Neural cell (in vitro differentiated cells): ENCODE measurements around the gene RCN2. TPM values are rescaled to one million over a fixed set of nuclear protein-coding genes. Genes with fewer than 3 reads are reported as not detected.
"Not testable (repeated sequence)": the region's sequence is repeated elsewhere in the genome, so short reads cannot be mapped to it uniquely, and the experiment has no call there.

ENCODE experiments used
- H2AFZ ChIP-seq: fragments of 200-600, 300-800 bp; sonication (generic), shearing (Covaris generic); 2 replicates; pipeline ENCODE4 v1.6.0; 2014; ENCODE audit warnings: low read depth, mild to moderate bottlenecking, antibody characterized with exemption, low read length, moderate library complexity
- H3F3A ChIP-seq: fragments of 200-600 bp; shearing (Covaris generic); 2 replicates; pipeline ENCODE4 v1.6.1; 2016; ENCODE audit warnings: mild to moderate bottlenecking, moderate library complexity, mixed read lengths, antibody characterized with exemption, low read length; ENCODE audit not compliant: insufficient read depth, poor library complexity, severe bottlenecking
- H3K27ac ChIP-seq: fragments of 200-600, 300-800 bp; sonication (generic), shearing (Covaris generic); 2 replicates; pipeline ENCODE4 v1.5.1; 2014; ENCODE audit warnings: mild to moderate bottlenecking, low read length, moderate library complexity
- H3K27me3 ChIP-seq: fragments of 300-800, 200-600 bp; sonication (generic), shearing (Covaris generic); 2 replicates; pipeline ENCODE4 v1.6.0; 2014; ENCODE audit warnings: mild to moderate bottlenecking, low read depth, low read length, moderate library complexity; ENCODE audit not compliant: insufficient read depth
- H3K36me3 ChIP-seq: fragments of 300-800, 200-600 bp; sonication (generic), shearing (Covaris generic); 2 replicates; pipeline ENCODE4 v1.5.1; 2014; ENCODE audit warnings: mild to moderate bottlenecking, antibody characterized with exemption, low read length, moderate library complexity; ENCODE audit not compliant: insufficient read depth
- H3K4me2 ChIP-seq: fragments of 300-800, 200-600 bp; sonication (generic), shearing (Covaris generic); 2 replicates; pipeline ENCODE4 v1.6.0; 2014; ENCODE audit warnings: mild to moderate bottlenecking, low read length
- H3K4me3 ChIP-seq: fragments of 300-800, 200-600 bp; sonication (generic), shearing (Covaris generic); 2 replicates; pipeline ENCODE4 v1.5.1; 2014; ENCODE audit warnings: mild to moderate bottlenecking, low read length, moderate library complexity
- H3K79me2 ChIP-seq: fragments of 200-600 bp; shearing (Covaris generic); replicated peaks from 2 replicates; pipeline ENCODE4 v1.6.0; 2014; ENCODE audit warnings: mild to moderate bottlenecking, low read length, moderate library complexity; ENCODE audit not compliant: insufficient read depth
- H3K9ac ChIP-seq: fragments of 300-800, 200-600 bp; sonication (generic), shearing (Covaris generic); 2 replicates; pipeline ENCODE4 v1.6.1; 2016; ENCODE audit warnings: mild to moderate bottlenecking, low read length, mixed read lengths
- H3K9me2 ChIP-seq: fragments of 200-600 bp; shearing (Covaris generic); 2 replicates; pipeline ENCODE4 v1.6.1; 2016; ENCODE audit warnings: mild to moderate bottlenecking, low read length, mixed read lengths; ENCODE audit not compliant: insufficient read depth
- H3K9me3 ChIP-seq: fragments of 200-600, 300-800 bp; sonication (generic), shearing (Covaris generic); 2 replicates; pipeline ENCODE4 v1.6.1; 2016; ENCODE audit warnings: mild to moderate bottlenecking, mixed run types, low read length, moderate library complexity, mixed read lengths
- H4K20me1 ChIP-seq: fragments of 200-600 bp; shearing (Covaris generic); 2 replicates; pipeline ENCODE4 v1.6.1; 2016; ENCODE audit warnings: mild to moderate bottlenecking, mixed run types; ENCODE audit not compliant: insufficient read depth
- CTCF ChIP-seq: fragments of 450-650 bp; IDR thresholded peaks from 2 replicates; pipeline ENCODE4 v1.5.1; 2014; ENCODE audit warnings: antibody characterized with exemption, mild to moderate bottlenecking, moderate library complexity; ENCODE audit not compliant: poor library complexity, severe bottlenecking
- EP300 ChIP-seq: fragments of 450-650 bp; conservative IDR thresholded peaks from 2 replicates; pipeline ENCODE4 v1.6.1; 2014; ENCODE audit warnings: antibody characterized with exemption, mild to moderate bottlenecking, moderate library complexity; ENCODE audit not compliant: poor library complexity, severe bottlenecking
- EZH2 ChIP-seq: fragments of 200-600, 300-800 bp; shearing (Covaris generic), sonication (generic); IDR thresholded peaks from 2 replicates; pipeline ENCODE4 v1.6.1; 2014; ENCODE audit warnings: antibody characterized with exemption, low read length, borderline replicate concordance, mild to moderate bottlenecking; ENCODE audit not compliant: insufficient read depth, poor library complexity, severe bottlenecking
- MXI1 ChIP-seq: fragments of 450-650 bp; conservative IDR thresholded peaks from 2 replicates; pipeline ENCODE4 v1.6.1; 2014; ENCODE audit warnings: antibody characterized with exemption, mild to moderate bottlenecking; ENCODE audit not compliant: poor library complexity, severe bottlenecking
- POLR2AphosphoS5 ChIP-seq: IDR thresholded peaks from 2 replicates; pipeline ENCODE4 v1.6.1; 2012
- RAD21 ChIP-seq: fragments of 450-650 bp; conservative IDR thresholded peaks from 2 replicates; pipeline ENCODE4 v1.6.1; 2014; ENCODE audit warnings: antibody characterized with exemption, mild to moderate bottlenecking, moderate library complexity
- SMC3 ChIP-seq: fragments of 450-650 bp; conservative IDR thresholded peaks from 2 replicates; pipeline ENCODE4 v1.6.1; 2014; ENCODE audit warnings: antibody characterized with exemption, mild to moderate bottlenecking, moderate library complexity; ENCODE audit not compliant: poor library complexity
- TAF1 ChIP-seq: IDR thresholded peaks from 2 replicates; pipeline ENCODE4 v1.6.1; 2012; ENCODE audit warnings: low read depth
- polyA plus RNA-seq: library from polyadenylated mRNA; depleted of rRNA; stranded (reverse); fragments of >200 nt; gene quantifications from 2 replicates; pipeline ENCODE4 v1.2.3, GENCODE V29; 2014
- TF ChIP-seq, protein P1 (sequence below): IDR thresholded peaks from 2 replicates; pipeline ENCODE4 v1.6.1; 2012; ENCODE audit warnings: borderline replicate concordance

The RCN2 gene
- polyA plus RNA-seq, 1 donor from 2014 or later, result 400 TPM

DNA sequence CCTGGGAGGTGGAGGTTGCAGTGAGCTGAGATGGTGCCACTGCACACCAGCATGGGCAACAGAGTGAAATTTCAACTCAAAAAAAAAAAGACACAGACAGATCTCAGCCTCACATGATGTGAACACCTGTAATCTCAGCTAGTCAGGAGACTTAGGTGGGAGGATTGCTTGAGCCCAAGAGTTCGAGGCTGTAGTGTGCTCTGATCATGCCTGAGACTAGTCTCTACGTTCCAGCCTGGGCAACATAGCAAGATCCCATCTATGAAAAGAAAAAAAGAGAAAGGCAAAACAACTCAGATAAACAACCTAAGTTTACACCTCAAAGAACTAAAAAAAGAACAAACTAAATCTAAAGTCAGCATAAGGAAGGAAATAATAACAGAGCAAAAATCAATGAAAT lies 37.4 kb upstream of the RCN2 start:
- Histone ChIP-seq H3K27me3 (no peaks in the 10 kb centered on the region), H3K9me2 (no peaks in the 10 kb centered on the region), H3K4me3 (no peak overlapping the region), H4K20me1 (no peaks in the 10 kb centered on the region), H2AFZ (no peak overlapping the region), H3K27ac (no peak overlapping the region), H3F3A (no peaks in the 10 kb centered on the region), H3K79me2 (peaks cover 13% of the 10 kb centered on the region), H3K4me2 (no peak overlapping the region), H3K9ac (no peak overlapping the region), H3K36me3 (peaks cover 6% of the 10 kb centered on the region), H3K9me3 (no peaks in the 10 kb centered on the region)
- TF ChIP-seq TAF1 (no peak), EZH2 (no peak), MXI1 (no peak), EP300 (no peak)

DNA sequence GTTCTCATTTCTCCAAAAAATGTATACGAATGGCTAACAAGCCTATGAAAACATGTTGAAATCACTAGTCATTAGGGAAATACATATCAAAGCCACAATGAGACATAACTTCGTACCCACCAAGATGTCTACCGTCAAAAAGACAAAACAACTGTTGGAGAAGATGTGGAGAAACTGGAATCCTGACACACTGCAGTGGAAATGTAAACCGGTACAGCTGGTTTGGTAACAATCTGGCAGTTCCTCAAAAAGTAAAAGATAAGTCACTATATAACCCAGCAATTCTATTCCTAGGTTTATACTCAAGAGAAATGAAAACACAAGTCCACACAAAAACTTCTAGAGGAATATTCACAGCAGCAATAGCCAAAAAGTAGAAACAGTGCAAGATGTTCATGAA lies 33.4 kb upstream of the RCN2 start:
- Histone ChIP-seq H3K4me2 (no peak overlapping the region), H2AFZ (no peak overlapping the region), H3K79me2 (peaks cover 27% of the 10 kb centered on the region), H3K9me3 (no peaks in the 10 kb centered on the region), H3K9me2 (no peaks in the 10 kb centered on the region), H3K36me3 (peaks cover 6% of the 10 kb centered on the region), H4K20me1 (no peaks in the 10 kb centered on the region), H3K27me3 (no peaks in the 10 kb centered on the region), H3K27ac (no peak overlapping the region), H3F3A (no peaks in the 10 kb centered on the region), H3K4me3 (no peak overlapping the region), H3K9ac (no peak overlapping the region)
- TF ChIP-seq EP300, result no peak
- TF ChIP-seq CTCF, result no peak
- TF ChIP-seq, protein P1, sequence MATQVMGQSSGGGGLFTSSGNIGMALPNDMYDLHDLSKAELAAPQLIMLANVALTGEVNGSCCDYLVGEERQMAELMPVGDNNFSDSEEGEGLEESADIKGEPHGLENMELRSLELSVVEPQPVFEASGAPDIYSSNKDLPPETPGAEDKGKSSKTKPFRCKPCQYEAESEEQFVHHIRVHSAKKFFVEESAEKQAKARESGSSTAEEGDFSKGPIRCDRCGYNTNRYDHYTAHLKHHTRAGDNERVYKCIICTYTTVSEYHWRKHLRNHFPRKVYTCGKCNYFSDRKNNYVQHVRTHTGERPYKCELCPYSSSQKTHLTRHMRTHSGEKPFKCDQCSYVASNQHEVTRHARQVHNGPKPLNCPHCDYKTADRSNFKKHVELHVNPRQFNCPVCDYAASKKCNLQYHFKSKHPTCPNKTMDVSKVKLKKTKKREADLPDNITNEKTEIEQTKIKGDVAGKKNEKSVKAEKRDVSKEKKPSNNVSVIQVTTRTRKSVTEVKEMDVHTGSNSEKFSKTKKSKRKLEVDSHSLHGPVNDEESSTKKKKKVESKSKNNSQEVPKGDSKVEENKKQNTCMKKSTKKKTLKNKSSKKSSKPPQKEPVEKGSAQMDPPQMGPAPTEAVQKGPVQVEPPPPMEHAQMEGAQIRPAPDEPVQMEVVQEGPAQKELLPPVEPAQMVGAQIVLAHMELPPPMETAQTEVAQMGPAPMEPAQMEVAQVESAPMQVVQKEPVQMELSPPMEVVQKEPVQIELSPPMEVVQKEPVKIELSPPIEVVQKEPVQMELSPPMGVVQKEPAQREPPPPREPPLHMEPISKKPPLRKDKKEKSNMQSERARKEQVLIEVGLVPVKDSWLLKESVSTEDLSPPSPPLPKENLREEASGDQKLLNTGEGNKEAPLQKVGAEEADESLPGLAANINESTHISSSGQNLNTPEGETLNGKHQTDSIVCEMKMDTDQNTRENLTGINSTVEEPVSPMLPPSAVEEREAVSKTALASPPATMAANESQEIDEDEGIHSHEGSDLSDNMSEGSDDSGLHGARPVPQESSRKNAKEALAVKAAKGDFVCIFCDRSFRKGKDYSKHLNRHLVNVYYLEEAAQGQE, result no peak
- TF ChIP-seq POLR2AphosphoS5, result no peak
- no peak for TF ChIP-seq SMC3
- no peak for TF ChIP-seq MXI1
- no peak for TF ChIP-seq TAF1
- no peak for TF ChIP-seq RAD21
- TF ChIP-seq EZH2, result no peak

- not testable (repeated sequence) for H3K9ac ChIP-seq, H3K9me3 ChIP-seq, H3K27ac ChIP-seq
These were observed 32.2 kb upstream of the RCN2 start for GRCh38 chr15:76899176-76899930.

GRCh38 chr15:76899931-76900310 lies 31.6 kb upstream of the RCN2 start:
- not testable (repeated sequence) for H3K36me3 ChIP-seq, H3K4me3 ChIP-seq, H3K9ac ChIP-seq, H3F3A ChIP-seq, H3K9me2 ChIP-seq, H4K20me1 ChIP-seq, H3K27ac ChIP-seq, H3K27me3 ChIP-seq, H3K9me3 ChIP-seq, H3K4me2 ChIP-seq, H2AFZ ChIP-seq
- peaks cover 27% of the 10 kb centered on the region for H3K79me2 ChIP-seq

More at GRCh38 chr15:76899176-76899930, 32.2 kb upstream of the RCN2 start:
- not testable (repeated sequence) for H3K4me3 ChIP-seq, H3F3A ChIP-seq, H2AFZ ChIP-seq, H4K20me1 ChIP-seq, H3K27me3 ChIP-seq, H3K4me2 ChIP-seq, H3K36me3 ChIP-seq, H3K9me2 ChIP-seq
- H3K79me2 ChIP-seq, result peaks cover 27% of the 10 kb centered on the region
